RWPE2 (cell line): ENCODE measurements around the gene TMEM203.
A peak's percentile ranks its signal among the peaks of the same experiment; 100 is the strongest.

Source experiments
- ATAC-seq: fragments of 200-7000 bp; cut with Tn5 transposase; 3 replicates; pipeline ENCODE4 v1.9.1; 2021; ENCODE audit warnings: low read depth
- DNase-seq: peaks from one replicate; pipeline ENCODE4 v3.0.0-alpha.2; 2020; ENCODE audit warnings: low spot score
- H3K27ac ChIP-seq: fragments of 450-650 bp; 2 replicates; pipeline ENCODE4 v1.5.1; 2017; ENCODE audit warnings: mild to moderate bottlenecking; ENCODE audit not compliant: poor library complexity, severe bottlenecking
- H3K27me3 ChIP-seq: fragments of 250-450 bp; sonication (Bioruptor Pico); 2 replicates; pipeline ENCODE4 v1.5.1; 2021; ENCODE audit warnings: mild to moderate bottlenecking, moderate library complexity; ENCODE audit not compliant: insufficient read depth, poor library complexity, severe bottlenecking
- H3K36me3 ChIP-seq: fragments of 250-450 bp; sonication (Bioruptor Pico); 2 replicates; pipeline ENCODE4 v1.5.1; 2020; ENCODE audit warnings: low read depth, mild to moderate bottlenecking, moderate library complexity
- H3K4me1 ChIP-seq: fragments of 250-450 bp; sonication (Bioruptor Pico); 2 replicates; pipeline ENCODE4 v1.5.1; 2021; ENCODE audit warnings: mild to moderate bottlenecking, moderate library complexity; ENCODE audit not compliant: insufficient read depth, poor library complexity, severe bottlenecking
- H3K4me3 ChIP-seq: fragments of 250-450 bp; sonication (Bioruptor Pico); 2 replicates; pipeline ENCODE4 v1.5.1; 2021; ENCODE audit warnings: mild to moderate bottlenecking, moderate library complexity; ENCODE audit not compliant: severe bottlenecking
- H3K9me3 ChIP-seq: fragments of 250-450 bp; sonication (Bioruptor Pico); 2 replicates; pipeline ENCODE4 v1.5.1; 2021; ENCODE audit warnings: mild to moderate bottlenecking, moderate library complexity; ENCODE audit not compliant: severe bottlenecking
- CTCF ChIP-seq: fragments of 450-650 bp; IDR thresholded peaks from one replicate; pipeline ENCODE4 v1.5.1; 2017; ENCODE audit warnings: mild to moderate bottlenecking, moderate library complexity; ENCODE audit not compliant: poor library complexity, severe bottlenecking

TMEM203 gene

GRCh38 chr9:137178939-137179630 lies 26.4 kb downstream of the TMEM203 start:
- peaks cover 24% of the 10 kb centered on the region for H3K36me3 ChIP-seq
- H3K27ac ChIP-seq = no peak overlapping the region
- H3K9me3 ChIP-seq = no peaks in the 10 kb centered on the region
- TF ChIP-seq CTCF = no peak
- ATAC-seq = no peak
- peaks cover 11% of the 10 kb centered on the region for H3K27me3 ChIP-seq
- H3K4me1 ChIP-seq = no peaks in the 10 kb centered on the region
- H3K4me3 ChIP-seq = no peak overlapping the region
- no peak for DNase-seq

- Histone ChIP-seq H3K27ac (no peak overlapping the region), H3K36me3 (peaks cover 23% of the 10 kb centered on the region), H3K4me1 (no peaks in the 10 kb centered on the region), H3K27me3 (peaks cover 18% of the 10 kb centered on the region), H3K9me3 (no peaks in the 10 kb centered on the region), H3K4me3 (no peak overlapping the region)
- no peak for TF ChIP-seq CTCF
- ATAC-seq = no peak
- DNase-seq = no peak
Measured at GRCh38 chr9:137178201-137178938, 27.1 kb downstream of the TMEM203 start.

GRCh38 chr9:137176302-137177182 lies 28.9 kb downstream of the TMEM203 start:
- no peaks in the 10 kb centered on the region for H3K9me3 ChIP-seq
- no peaks in the 10 kb centered on the region for H3K4me1 ChIP-seq
- ATAC-seq = peak; percentile 64
- H3K27me3 ChIP-seq = peaks cover 30% of the 10 kb centered on the region
- TF ChIP-seq CTCF = peak; percentile 65
- DNase-seq = no peak
- no peak overlapping the region for H3K27ac ChIP-seq
- H3K4me3 ChIP-seq = no peak overlapping the region
- peaks cover 9% of the 10 kb centered on the region; the same call in 1 of the 2 replicates for H3K36me3 ChIP-seq

- no peak for DNase-seq
- H3K4me3 ChIP-seq = no peak overlapping the region
Measured at GRCh38 chr9:137175345-137175961, 30.0 kb downstream of the TMEM203 start.

More at GRCh38 chr9:137175345-137175961, 30.0 kb downstream of the TMEM203 start:
- Histone ChIP-seq H3K27ac (no peak overlapping the region), H3K27me3 (peaks cover 41% of the 10 kb centered on the region), H3K9me3 (no peaks in the 10 kb centered on the region), H3K36me3 (peaks cover 4% of the 10 kb centered on the region; the same call in 1 of the 2 replicates), H3K4me1 (no peaks in the 10 kb centered on the region)
- ATAC-seq = no peak
- no peak for TF ChIP-seq CTCF
